Endodermal cell (in vitro differentiated cells): ENCODE data around the gene CFAP298. TPM values are rescaled to one million over a fixed set of nuclear protein-coding genes. Genes with fewer than 3 reads are reported as not detected.
"Not testable (repeated sequence)": the region's sequence is repeated elsewhere in the genome, so short reads cannot be mapped to it uniquely, and the experiment has no call there.

ENCODE experiments used
- DNase-seq: peaks from one replicate; pipeline ENCODE4 v3.0.0-alpha.2; 2017
- H3K27ac ChIP-seq: 2 replicates; pipeline ENCODE4 v1.5.1; 2013; ENCODE audit warnings: mild to moderate bottlenecking, low read depth, low read length, moderate library complexity
- H3K27me3 ChIP-seq: 2 replicates; pipeline ENCODE4 v1.6.1; 2013; ENCODE audit warnings: mild to moderate bottlenecking, low read length, moderate library complexity; ENCODE audit not compliant: insufficient read depth, control insufficient read depth, poor library complexity, severe bottlenecking
- H3K36me3 ChIP-seq: 2 replicates; pipeline ENCODE4 v1.7.0; 2013; ENCODE audit warnings: mild to moderate bottlenecking, low read length, moderate library complexity; ENCODE audit not compliant: control insufficient read depth, insufficient read depth
- H3K4me1 ChIP-seq: one replicate; pipeline ENCODE4 v1.7.0; 2013; ENCODE audit warnings: low read length; ENCODE audit not compliant: control insufficient read depth, insufficient read depth
- H3K4me3 ChIP-seq: 2 replicates; pipeline ENCODE4 v1.5.1; 2013; ENCODE audit warnings: mild to moderate bottlenecking, low read length, moderate library complexity
- H3K9ac ChIP-seq: 2 replicates; pipeline ENCODE4 v1.6.1; 2013; ENCODE audit warnings: mild to moderate bottlenecking, low read length, moderate library complexity; ENCODE audit not compliant: poor library complexity, severe bottlenecking; ENCODE audit errors: extremely low read depth
- H3K9me3 ChIP-seq: 2 replicates; pipeline ENCODE4 v1.6.1; 2013; ENCODE audit warnings: mild to moderate bottlenecking, low read length, moderate library complexity; ENCODE audit not compliant: control insufficient read depth
- H3K27ac Mint-ChIP-seq: 2 replicates; pipeline ENCODE4 v1.8.0; 2020; ENCODE audit warnings: mixed read lengths
- H3K27me3 Mint-ChIP-seq: 2 replicates; pipeline ENCODE4 v1.8.0; 2021; ENCODE audit warnings: mild to moderate bottlenecking, mixed read lengths; ENCODE audit not compliant: insufficient read depth
- H3K36me3 Mint-ChIP-seq: 2 replicates; pipeline ENCODE4 v1.8.0; 2020; ENCODE audit warnings: low read depth, mixed read lengths
- H3K4me1 Mint-ChIP-seq: 2 replicates; pipeline ENCODE4 v1.8.0; 2020; ENCODE audit warnings: mixed read lengths
- H3K4me3 Mint-ChIP-seq: 2 replicates; pipeline ENCODE4 v1.8.0; 2020; ENCODE audit warnings: mild to moderate bottlenecking, moderate library complexity, mixed read lengths
- H3K9me3 Mint-ChIP-seq: 2 replicates; pipeline ENCODE4 v1.8.0; 2020; ENCODE audit warnings: mild to moderate bottlenecking, mixed read lengths
- CTCF ChIP-seq: fragments of 200-600 bp; sonication (generic); conservative IDR thresholded peaks from 2 replicates; pipeline ENCODE4 v1.5.0; 2021; ENCODE audit warnings: antibody characterized with exemption, mild to moderate bottlenecking
- WGBS, 2 experiments: methylation state at CpG; one replicate each; pipeline versions ENCODE4 v1.1.5 to v1.1.7; 2013; ENCODE audit warnings: missing lambda C conversion rate in 2 of 2, mixed read lengths in 1 of 2; ENCODE audit not compliant: insufficient coverage in 1 of 2, insufficient read length in 1 of 2; 5-methylcytosine and 5-hydroxymethylcytosine counted together
- total RNA-seq, 2 donors: library from RNA; stranded (reverse); fragmentation: NEBNext Ultra II Directional in 1 of 2; extraction: Animal tissue kit (Norgen Biotek cat#: 25700) in 1 of 2; gene quantifications; 2 replicates in 1 of 2; 3 replicates in 1 of 2; pipeline ENCODE4 v1.2.1, GENCODE V29; 2021

CFAP298 gene
- total RNA-seq, 2 donors from 2014 or later = 57.3 to 62.2 TPM

- Histone ChIP-seq H3K9ac (no peak overlapping the region), H3K27me3 (no peaks in the 10 kb centered on the region), H3K9me3 (no peaks in the 10 kb centered on the region), H3K36me3 (peaks cover 49% of the 10 kb centered on the region), H3K4me1 (peaks cover 5% of the 10 kb centered on the region), H3K27ac (no peak overlapping the region), H3K4me3 (no peak overlapping the region)
- WGBS, 2 experiments = 76 to 84% methylated on average over 6 to 8 of the region's 10 CpGs
- no peak for DNase-seq
- TF ChIP-seq CTCF = no peak
- Mint-ChIP-seq H3K27me3 (no peaks in the 10 kb centered on the region), H3K4me1 (peaks cover 19% of the 10 kb centered on the region), H3K4me3 (no peak overlapping the region), H3K27ac (no peak overlapping the region), H3K36me3 (peaks cover 24% of the 10 kb centered on the region), H3K9me3 (no peaks in the 10 kb centered on the region)
Measured at GRCh38 chr21:32641710-32642698, 29.8 kb upstream of the CFAP298 start.

GRCh38 chr21:32626621-32627196 is 14.5 kb upstream of the CFAP298 start:
- Histone ChIP-seq H3K9ac (no peak overlapping the region), H3K4me1 (no peaks in the 10 kb centered on the region), H3K36me3 (peaks cover 24% of the 10 kb centered on the region), H3K27me3 (peaks cover 6% of the 10 kb centered on the region), H3K9me3 (peaks cover 6% of the 10 kb centered on the region), H3K4me3 (no peak overlapping the region), H3K27ac (no peak overlapping the region)
- no peaks in the 10 kb centered on the region for H3K4me1 Mint-ChIP-seq
- no peak overlapping the region for H3K27ac Mint-ChIP-seq
- H3K27me3 Mint-ChIP-seq = peaks cover 2% of the 10 kb centered on the region
- DNase-seq = no peak
- H3K36me3 Mint-ChIP-seq = peaks cover 17% of the 10 kb centered on the region
- 100% methylated on average over 1 to 3 of the region's 3 CpGs for WGBS, 2 experiments
- no peak overlapping the region for H3K4me3 Mint-ChIP-seq
- TF ChIP-seq CTCF = no peak
- peaks cover 4% of the 10 kb centered on the region for H3K9me3 Mint-ChIP-seq

- not testable (repeated sequence) for DNase-seq, H3K9me3 ChIP-seq, H3K36me3 ChIP-seq, H3K4me1 Mint-ChIP-seq, H3K36me3 Mint-ChIP-seq, H3K4me1 ChIP-seq, H3K27ac ChIP-seq, H3K9ac ChIP-seq, H3K4me3 Mint-ChIP-seq, H3K4me3 ChIP-seq, H3K9me3 Mint-ChIP-seq, H3K27ac Mint-ChIP-seq
- WGBS, 2 experiments = 86 to 88% methylated on average over 3 to 5 of the region's 6 CpGs
- peaks cover 30% of the 10 kb centered on the region for H3K27me3 Mint-ChIP-seq
- peaks cover 21% of the 10 kb centered on the region for H3K27me3 ChIP-seq
Measured at GRCh38 chr21:32618218-32618617, 6.0 kb upstream of the CFAP298 start.
